Kidney epithelial cell (primary cell): Measurements from ENCODE around the gene TEKT5. TPM values are rescaled to one million over a fixed set of nuclear protein-coding genes. Genes with fewer than 3 reads are reported as not detected.

ENCODE experiments used
- DNase-seq: peaks from one replicate; pipeline ENCODE4 v3.0.0-alpha.2; 2010; ENCODE audit warnings: low read depth
- H3K27me3 ChIP-seq: 2 replicates; pipeline ENCODE4 v1.6.0; 2011; ENCODE audit warnings: low read length; ENCODE audit not compliant: control insufficient read depth, insufficient read depth
- H3K36me3 ChIP-seq: 2 replicates; pipeline ENCODE4 v1.5.1; 2011; ENCODE audit warnings: low read length; ENCODE audit not compliant: control insufficient read depth, insufficient read depth
- H3K4me3 ChIP-seq: 2 replicates; pipeline ENCODE4 v1.5.1; 2011; ENCODE audit warnings: low read depth, mild to moderate bottlenecking, control low read depth, low read length
- CTCF ChIP-seq: IDR thresholded peaks from 2 replicates; pipeline ENCODE4 v1.5.1; 2011; ENCODE audit warnings: mild to moderate bottlenecking, moderate library complexity, low read length, control low read depth, inconsistent platforms; ENCODE audit not compliant: insufficient read depth, poor library complexity, severe bottlenecking
- total RNA-seq: library from RNA; depleted of rRNA; stranded (reverse); fragments of >200 nt; gene quantifications from 2 replicates; pipeline ENCODE4 v1.2.3, GENCODE V29; 2015

Gene TEKT5
- total RNA-seq, 1 donor from 2014 or later, result 0.04 TPM

DNA sequence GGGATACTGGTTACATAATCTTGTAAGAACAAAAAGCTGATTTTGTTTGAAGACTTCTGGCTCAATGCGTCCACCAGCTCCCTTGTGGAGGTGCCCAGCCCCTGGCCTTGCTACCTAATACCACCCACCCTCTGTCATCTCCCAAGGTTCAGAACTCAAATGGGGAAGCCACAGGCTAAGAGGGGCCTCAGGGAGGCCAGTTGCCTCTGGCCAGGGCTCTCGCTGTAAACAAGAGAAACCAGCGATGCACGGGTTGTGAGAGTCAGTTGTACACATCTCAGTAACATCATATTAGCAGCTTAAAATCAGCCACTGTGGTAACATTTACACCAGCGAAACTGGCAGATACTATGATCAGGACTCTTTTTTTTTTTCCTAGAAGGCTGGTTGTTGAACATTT is 6.0 kb downstream of the TEKT5 start:
- H3K36me3 ChIP-seq, result no peaks in the 10 kb centered on the region
- TF ChIP-seq CTCF, result no peak
- H3K27me3 ChIP-seq, result no peaks in the 10 kb centered on the region
- H3K4me3 ChIP-seq, result no peak overlapping the region
- no peak for DNase-seq

GRCh38 chr16:10688291-10688690 is 6.4 kb downstream of the TEKT5 start:
- TF ChIP-seq CTCF, result no peak
- no peaks in the 10 kb centered on the region for H3K36me3 ChIP-seq
- no peaks in the 10 kb centered on the region for H3K27me3 ChIP-seq
- DNase-seq, result no peak
- H3K4me3 ChIP-seq, result no peak overlapping the region

GRCh38 chr16:10685709-10686108 is 9.0 kb downstream of the TEKT5 start:
- H3K36me3 ChIP-seq, result no peaks in the 10 kb centered on the region
- no peak for DNase-seq
- no peak overlapping the region for H3K4me3 ChIP-seq
- H3K27me3 ChIP-seq, result no peaks in the 10 kb centered on the region
- no peak for TF ChIP-seq CTCF

DNA sequence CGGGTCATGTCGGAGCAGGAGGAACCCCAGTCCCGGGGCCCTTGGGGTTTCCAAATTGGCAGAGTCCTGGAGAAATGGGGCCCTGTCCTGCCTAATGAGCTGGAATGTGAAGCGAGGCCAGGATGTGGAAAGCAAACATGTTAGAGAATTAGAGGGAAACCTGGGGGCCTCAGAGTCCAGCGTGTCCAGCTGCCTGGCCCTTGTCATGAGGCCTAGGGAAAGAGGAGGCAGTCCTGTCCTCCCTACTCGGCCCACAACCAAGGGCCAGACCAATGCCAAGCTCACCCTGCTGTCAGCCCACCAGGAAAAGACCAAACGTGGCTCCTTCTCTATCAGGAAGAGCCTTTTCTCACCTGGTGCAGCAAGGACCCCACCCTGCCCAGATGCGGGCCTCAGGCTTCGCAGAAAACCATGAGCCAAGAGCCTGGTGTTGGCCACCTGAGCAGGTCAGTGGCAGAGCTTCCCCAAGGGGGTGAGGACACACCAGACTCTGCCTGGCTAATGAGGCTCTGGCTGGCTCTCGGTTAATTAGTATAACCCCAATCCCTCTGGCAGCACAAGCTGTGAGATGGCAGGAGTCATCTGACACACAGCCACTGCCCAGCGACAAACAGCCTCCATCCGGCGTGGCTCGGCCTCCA is 10.1 kb downstream of the TEKT5 start:
- no peak for TF ChIP-seq CTCF
- Histone ChIP-seq H3K36me3 (no peaks in the 10 kb centered on the region), H3K27me3 (no peaks in the 10 kb centered on the region), H3K4me3 (no peak overlapping the region)
- no peak for DNase-seq

GRCh38 chr16:10683170-10683569 is 11.6 kb downstream of the TEKT5 start:
- TF ChIP-seq CTCF, result no peak
- no peak overlapping the region for H3K4me3 ChIP-seq
- DNase-seq, result no peak
- H3K36me3 ChIP-seq, result no peaks in the 10 kb centered on the region
- H3K27me3 ChIP-seq, result no peaks in the 10 kb centered on the region

DNA sequence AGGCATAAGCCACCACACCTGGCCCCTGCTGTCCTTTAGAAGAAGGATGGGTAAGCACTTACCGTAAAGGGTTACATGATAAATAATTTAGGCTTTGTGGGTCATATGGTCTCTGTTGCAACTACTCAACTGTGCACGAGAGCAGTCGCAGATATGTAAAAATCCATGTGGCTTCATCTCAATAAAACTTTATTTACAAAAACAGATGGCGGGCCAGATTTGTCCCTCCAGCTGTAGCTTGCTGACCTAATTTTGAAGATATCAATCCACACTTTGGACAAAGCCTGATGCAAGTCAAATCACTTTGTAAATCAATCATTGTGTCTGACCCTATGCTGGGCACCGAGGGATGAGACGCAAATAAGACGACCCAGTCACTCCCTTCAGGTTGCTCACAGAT is 12.1 kb downstream of the TEKT5 start:
- H3K27me3 ChIP-seq, result no peaks in the 10 kb centered on the region

More for the DNA sequence above, 12.1 kb downstream of the TEKT5 start:
- H3K36me3 ChIP-seq, result no peaks in the 10 kb centered on the region
- DNase-seq, result no peak
- TF ChIP-seq CTCF, result no peak
- no peak overlapping the region for H3K4me3 ChIP-seq
